ENCODE data around the gene PTTG1IP. TPM values are rescaled to one million over a fixed set of nuclear protein-coding genes. Genes with fewer than 3 reads are reported as not detected.

Gene PTTG1IP
- total and polyA plus RNA-seq, 2 of the 4 experiments (the other 2 are of a cell fraction) = 167 to 194 TPM

GRCh38 chr21:44878053-44878982 lies 4.8 kb upstream of the PTTG1IP start:
- DNase-seq (peak; percentile 37), ATAC-seq (ENCODE audit: low read depth) (no peak)
- H3K4me1 ChIP-seq (ENCODE audit: control insufficient read depth, insufficient read depth, low read length) = peaks cover 9% of the 10 kb centered on the region
- no peak overlapping the region for H3K4ac ChIP-seq (ENCODE audit: low read depth, low read length)
- H2BK5ac ChIP-seq (ENCODE audit: low read depth, low read length, poor library complexity, severe bottlenecking) = no peak overlapping the region
- peaks cover 3% of the 10 kb centered on the region; the same call in 1 of the 2 replicates for H4K20me1 ChIP-seq (ENCODE audit: insufficient read depth, low read length)
- H3K9me3 ChIP-seq (ENCODE audit: control insufficient read depth, insufficient read depth, low read length) = no peaks in the 10 kb centered on the region
- WGBS, 2 experiments (ENCODE audit: extremely low coverage in 2 of 2, insufficient read length in 1 of 2) = 85% methylated on average over 3 of the region's 13 CpGs; no CpG with 5 or more reads in 1 of the 2 experiments
- no peak overlapping the region for H2BK20ac ChIP-seq (ENCODE audit: low read depth, low read length)
- H2AK9ac ChIP-seq (replicated peaks; ENCODE audit: low read depth, low read length, poor library complexity) = no peak overlapping the region
- H3K56ac ChIP-seq (ENCODE audit: extremely low read depth, insufficient read depth, low read length) = no peak overlapping the region
- H3K79me1 ChIP-seq (ENCODE audit: low read depth in 1 of 2, low read length in 2 of 2) = peaks cover 0 to 8% of the 10 kb centered on the region in 2 experiments; a peak in 1 of 4 replicates
- peak overlapping the region; percentile 10; the same call in 1 of the 2 replicates for H2AK5ac ChIP-seq (ENCODE audit: low read depth, low read length)
- peaks cover 14% of the 10 kb centered on the region for H3K9me1 ChIP-seq (ENCODE audit: insufficient read depth, low read length)
- H2BK15ac ChIP-seq (ENCODE audit: low read depth, low read length) = no peak overlapping the region
- no peak overlapping the region for H3K27ac ChIP-seq (ENCODE audit: insufficient read depth, low read length)
- CTCF ChIA-PET = no interaction called here
- no peaks in the 10 kb centered on the region for H3K36me3 ChIP-seq (ENCODE audit: control insufficient read depth, insufficient read depth, low read length)
- no peak overlapping the region for H3K14ac ChIP-seq (replicated peaks; ENCODE audit: low read depth, low read length)
- H3K9ac ChIP-seq (ENCODE audit: low read depth, low read length) = no peak overlapping the region
- no peak overlapping the region for H4K5ac ChIP-seq (ENCODE audit: low read depth, low read length)
- no peak overlapping the region for H3K23ac ChIP-seq (ENCODE audit: low read depth, low read length)
- intact Hi-C loops (cut with micrococcal nuclease) = loop anchor here (10.0 kb wide), 1 partner anchor 256 kb away; no protein-coding TSS in a partner anchor
- no peak overlapping the region for H3K4me3 ChIP-seq (ENCODE audit: insufficient read depth, low read depth, low read length)
- no peak overlapping the region for H3K4me2 ChIP-seq (ENCODE audit: low read depth, low read length)
- in situ Hi-C loops (cut with MboI; ENCODE audit: low sequenced_read_pairs) = no loop called here
- H2AFZ ChIP-seq (replicated peaks; ENCODE audit: low read length, poor library complexity) = no peak overlapping the region
- no peak overlapping the region for H3K18ac ChIP-seq (ENCODE audit: low read depth, low read length)
- dilution Hi-C loops (cut with HindIII; ENCODE audit: low sequenced_read_pairs, unreplicated experiment) = no loop called here
- H2BK120ac ChIP-seq (ENCODE audit: low read depth, low read length) = no peak overlapping the region
- no TSS peak for BruUV-seq (replicated peaks)
- POLR2A ChIA-PET (ENCODE audit: unreplicated experiment) = no interaction called here
- H4K91ac ChIP-seq (ENCODE audit: insufficient read depth, low read depth, low read length) = no peak overlapping the region
- H3K27me3 ChIP-seq (ENCODE audit: control insufficient read depth, insufficient read depth, low read length) = no peaks in the 10 kb centered on the region
- no peak overlapping the region for H4K8ac ChIP-seq (ENCODE audit: low read depth in 2 of 2, low read length in 2 of 2)
- TF ChIP-seq MAZ (IDR thresholded peaks at IDR 0.05; ENCODE audit: borderline replicate concordance, low read depth, low read length) (no peak), POLR2A (IDR thresholded peaks at IDR 0.05; ENCODE audit: low read depth, low read length) (no peak), BHLHE40 (IDR thresholded peaks at IDR 0.05; ENCODE audit: low read depth, low read length) (no peak), RFX5 (IDR thresholded peaks at IDR 0.05; ENCODE audit: low read depth, low read length) (no peak), SMC3 (IDR thresholded peaks at IDR 0.05; ENCODE audit: low read depth, low read length) (no peak), CHD1 (IDR thresholded peaks at IDR 0.05; ENCODE audit: low read depth, low read length) (no peak), CEBPB (IDR thresholded peaks at IDR 0.05; ENCODE audit: low read depth, low read length) (no peak), ELK1 (IDR thresholded peaks at IDR 0.05; ENCODE audit: borderline replicate concordance, low read depth, low read length) (no peak), MXI1 (IDR thresholded peaks at IDR 0.05; ENCODE audit: borderline replicate concordance, low read depth, low read length) (no peak), NFE2L2 (IDR thresholded peaks at IDR 0.05; ENCODE audit: low read depth, low read length) (no peak), RCOR1 (IDR thresholded peaks at IDR 0.05; ENCODE audit: insufficient replicate concordance, low read length) (no peak), MAFK (IDR thresholded peaks at IDR 0.05; ENCODE audit: low read depth, low read length) (no peak), CTCF (conservative IDR thresholded peaks at IDR 0.05; ENCODE audit: low read depth, low read length) (no peak)
- TF ChIP-seq, protein P1, sequence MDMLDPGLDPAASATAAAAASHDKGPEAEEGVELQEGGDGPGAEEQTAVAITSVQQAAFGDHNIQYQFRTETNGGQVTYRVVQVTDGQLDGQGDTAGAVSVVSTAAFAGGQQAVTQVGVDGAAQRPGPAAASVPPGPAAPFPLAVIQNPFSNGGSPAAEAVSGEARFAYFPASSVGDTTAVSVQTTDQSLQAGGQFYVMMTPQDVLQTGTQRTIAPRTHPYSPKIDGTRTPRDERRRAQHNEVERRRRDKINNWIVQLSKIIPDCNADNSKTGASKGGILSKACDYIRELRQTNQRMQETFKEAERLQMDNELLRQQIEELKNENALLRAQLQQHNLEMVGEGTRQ (IDR thresholded peaks at IDR 0.05; ENCODE audit: low read depth, low read length) = no peak

Measured in IMR-90 (cell line).